GM12892 (cell line): ENCODE results near the gene TOGARAM2.
A peak's percentile ranks its signal among the peaks of the same experiment; 100 is the strongest.

Experiments used
- DNase-seq: peaks from one replicate; pipeline ENCODE4 v3.0.0; 2011; ENCODE audit not compliant: insufficient read length
- FAIRE-seq: peaks from 2 replicates; lab custom pipeline; 2011; peaks lifted over from hg19 to GRCh38; lab: Jason Lieb, UNC
- POLR2A ChIP-seq: IDR thresholded peaks from 2 replicates; pipeline ENCODE4 v1.6.1; 2011; ENCODE audit warnings: low read depth, low read length, control low read depth
- POLR2AphosphoS5 ChIP-seq: IDR thresholded peaks from 2 replicates; pipeline ENCODE4 v1.6.1; 2011; ENCODE audit warnings: low read depth, low read length, control low read depth
- TAF1 ChIP-seq: IDR thresholded peaks from 2 replicates; pipeline ENCODE4 v1.6.1; 2011; ENCODE audit warnings: low read depth, mild to moderate bottlenecking, control low read depth, low read length, borderline replicate concordance

Gene TOGARAM2

DNA sequence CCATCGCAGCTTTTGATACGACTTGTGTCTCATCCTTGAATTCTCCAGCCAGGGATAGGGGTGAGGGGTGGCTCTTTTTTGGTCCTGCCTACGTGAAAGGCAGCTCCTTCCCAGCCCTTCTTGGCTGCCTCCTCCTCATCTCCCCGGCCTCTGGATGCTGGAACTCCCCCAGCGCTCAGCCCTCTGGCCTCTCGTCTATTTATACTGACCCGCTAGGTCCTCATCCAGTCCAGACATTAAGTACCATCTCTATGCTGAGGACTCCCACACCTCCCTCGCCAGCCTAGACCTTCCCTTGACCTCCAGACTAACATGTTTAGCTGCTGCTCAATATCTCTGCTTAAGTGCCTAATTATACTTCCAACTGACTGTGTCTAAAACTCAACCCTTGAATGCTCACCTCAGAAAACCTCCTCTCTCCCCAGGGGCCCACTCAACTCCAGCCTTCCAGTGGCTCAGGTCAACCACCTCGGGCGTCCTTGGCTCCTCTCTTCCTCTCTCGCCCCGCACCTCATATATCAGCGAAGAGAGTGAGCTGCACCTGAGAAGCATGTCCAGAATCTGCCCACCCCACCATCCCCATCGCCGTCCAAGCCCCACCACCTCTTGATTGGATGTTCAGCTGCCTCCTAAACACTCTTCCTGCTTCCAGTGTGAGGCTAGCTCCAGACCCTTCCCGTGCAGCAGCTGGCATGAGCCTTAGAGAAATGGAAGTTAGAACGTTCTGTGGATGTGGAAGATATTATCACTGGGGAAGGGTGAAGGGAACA is 34.8 kb downstream of the TOGARAM2 start:
- no peak for TF ChIP-seq TAF1
- TF ChIP-seq POLR2AphosphoS5: no peak
- no peak for TF ChIP-seq POLR2A
- FAIRE-seq (peak; percentile 33), DNase-seq (no peak)

DNA sequence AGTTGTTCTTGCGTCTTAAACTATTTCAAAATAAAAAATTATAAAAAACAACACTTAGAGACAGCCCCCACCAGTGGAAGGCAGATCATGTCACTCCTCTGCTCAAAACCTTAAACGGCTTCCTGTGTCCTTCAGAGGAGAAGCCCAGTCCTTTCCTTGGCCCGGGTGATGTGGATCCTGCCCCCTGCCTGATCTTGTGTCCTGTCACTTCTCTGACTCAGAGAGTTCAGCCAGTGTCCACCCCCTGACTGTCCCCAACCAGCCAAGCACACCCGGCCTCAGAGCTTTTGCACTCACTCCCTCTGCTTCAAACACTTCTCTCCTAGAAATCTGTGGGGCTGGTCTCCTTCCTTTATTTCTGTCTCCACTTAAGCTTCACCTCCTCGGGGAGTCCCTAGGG is 35.4 kb downstream of the TOGARAM2 start:
- no peak for FAIRE-seq
- DNase-seq: no peak
- no peak for TF ChIP-seq POLR2AphosphoS5
- no peak for TF ChIP-seq POLR2A
- no peak for TF ChIP-seq TAF1

GRCh38 chr2:29017716-29018435 is 36.8 kb downstream of the TOGARAM2 start:
- no peak for DNase-seq
- no peak for FAIRE-seq
- TF ChIP-seq TAF1: no peak
- no peak for TF ChIP-seq POLR2AphosphoS5
- TF ChIP-seq POLR2A: no peak

DNA sequence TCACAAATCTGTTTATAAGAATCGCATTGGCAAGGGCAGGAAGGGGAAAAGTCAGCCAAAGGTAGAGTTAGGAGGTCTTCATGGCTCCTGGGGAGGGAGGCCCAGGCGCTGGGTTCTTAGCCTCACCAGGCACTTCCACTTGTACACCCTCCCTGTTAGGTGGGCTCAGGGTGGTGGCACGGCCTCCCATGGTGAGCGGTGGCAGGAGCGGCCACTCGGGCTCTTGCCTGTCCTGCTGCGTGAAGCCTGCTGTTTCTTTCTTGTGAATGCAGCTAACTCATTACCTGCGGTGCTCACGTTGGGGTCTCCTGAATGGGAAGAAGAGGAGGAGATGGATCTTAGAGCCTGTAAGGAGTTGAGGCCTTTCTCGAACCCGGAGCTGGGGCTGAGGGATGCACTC is 40.8 kb downstream of the TOGARAM2 start:
- FAIRE-seq: no peak
- TF ChIP-seq POLR2AphosphoS5 (no peak), POLR2A (no peak), TAF1 (no peak)

DNA sequence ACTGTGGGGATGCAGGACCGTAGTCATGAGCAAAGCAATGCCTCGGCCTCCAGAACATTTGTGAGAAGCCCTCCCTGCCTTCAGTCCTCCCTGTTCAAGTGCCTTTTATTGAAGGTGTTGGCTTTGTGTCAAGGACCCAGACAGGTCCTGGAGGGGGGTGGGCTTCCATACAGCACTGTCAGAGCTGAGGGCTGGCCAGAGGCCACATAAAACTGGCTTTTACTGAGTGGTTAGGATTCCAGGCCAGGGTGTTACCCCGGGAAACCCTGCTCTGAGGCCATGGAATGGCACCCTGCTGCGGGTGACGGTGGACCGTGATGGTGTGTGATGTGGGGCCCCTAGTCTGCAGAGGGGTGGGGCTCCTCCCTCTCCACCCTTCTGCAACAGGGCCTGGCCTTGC is 41.6 kb downstream of the TOGARAM2 start:
- TF ChIP-seq TAF1 (no peak), POLR2A (no peak), POLR2AphosphoS5 (no peak)
- no peak for DNase-seq
- no peak for FAIRE-seq

More for the DNA sequence above, 40.8 kb downstream of the TOGARAM2 start:
- no peak for DNase-seq

DNA sequence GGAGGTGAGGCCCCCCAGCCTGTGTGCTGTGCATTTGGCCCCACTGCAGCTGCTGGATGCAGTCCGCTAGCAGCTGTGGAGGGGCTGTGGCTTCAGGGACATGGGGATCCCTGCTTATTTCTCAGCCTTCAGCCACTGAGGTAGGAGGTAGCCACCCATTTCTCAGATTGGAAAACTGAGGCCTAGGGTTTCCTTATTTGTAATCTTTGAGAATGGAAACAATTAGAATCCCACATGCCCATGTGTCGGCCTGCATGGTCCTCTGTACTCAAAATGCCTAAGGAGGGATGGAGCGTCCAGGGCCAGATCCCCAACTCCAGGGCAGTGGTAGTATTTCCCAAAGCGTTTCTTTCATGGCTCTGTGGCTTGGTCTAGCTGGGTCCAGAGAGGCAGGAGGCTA is 42.1 kb downstream of the TOGARAM2 start:
- no peak for FAIRE-seq
- DNase-seq: no peak

GRCh38 chr2:29024882-29025430 is 43.9 kb downstream of the TOGARAM2 start:
- DNase-seq (no peak), FAIRE-seq (no peak)
- TF ChIP-seq POLR2A (no peak), POLR2AphosphoS5 (no peak), TAF1 (no peak)

More for the DNA sequence above, 42.1 kb downstream of the TOGARAM2 start:
- TF ChIP-seq TAF1: no peak
- no peak for TF ChIP-seq POLR2A

GRCh38 chr2:29025711-29026110 is 44.6 kb downstream of the TOGARAM2 start:
- no peak for DNase-seq
- TF ChIP-seq POLR2A (no peak), POLR2AphosphoS5 (no peak), TAF1 (no peak)
- FAIRE-seq: no peak

- DNase-seq (no peak), FAIRE-seq (no peak)
- no peak for TF ChIP-seq TAF1
- no peak for TF ChIP-seq POLR2AphosphoS5
- TF ChIP-seq POLR2A: no peak
Observed at GRCh38 chr2:29031046-29031445, 49.9 kb downstream of the TOGARAM2 start.

- TF ChIP-seq POLR2A (no peak), POLR2AphosphoS5 (no peak), TAF1 (no peak)
- FAIRE-seq (no peak), DNase-seq (no peak)
Observed at GRCh38 chr2:29032189-29032588, 51.1 kb downstream of the TOGARAM2 start.

GRCh38 chr2:29033172-29033571 is 52.1 kb downstream of the TOGARAM2 start:
- FAIRE-seq: no peak
- DNase-seq: no peak
- TF ChIP-seq POLR2A (no peak), TAF1 (no peak), POLR2AphosphoS5 (no peak)
